Measurements from ENCODE around the gene DUSP1. TPM values are rescaled to one million over a fixed set of nuclear protein-coding genes. Genes with fewer than 3 reads are reported as not detected.

The DUSP1 gene
- polyA plus RNA-seq, 1 donor (not counting 4 experiments of a cell fraction or from before 2014, with no cell fraction given), result 174 TPM

- Histone ChIP-seq H3K9ac (ENCODE audit: control insufficient read depth, extremely low read depth, insufficient read depth, low read length) (no peak overlapping the region), H3K27me3 (ENCODE audit: control insufficient read depth, extremely low read depth, insufficient read depth, low read length) (peaks cover 11% of the 10 kb centered on the region), H3K36me3 (ENCODE audit: control insufficient read depth in 2 of 2, extremely low read depth in 1 of 2, insufficient read depth in 2 of 2, low read length in 2 of 2) (no peaks in the 10 kb centered on the region), H3K79me2 (ENCODE audit: control insufficient read depth, insufficient read depth, low read length) (no peaks in the 10 kb centered on the region), H3K9me3 (ENCODE audit: control insufficient read depth, low read depth, low read length) (no peaks in the 10 kb centered on the region), H3K4me1 (ENCODE audit: control insufficient read depth, extremely low read depth, insufficient read depth, low read length) (peaks cover 10% of the 10 kb centered on the region), H2AFZ (ENCODE audit: control insufficient read depth, low read length) (no peak overlapping the region), H3K9me1 (ENCODE audit: control insufficient read depth, extremely low read depth, insufficient read depth, low read length) (no peaks in the 10 kb centered on the region), H3K4me3 (ENCODE audit: control insufficient read depth in 2 of 3, extremely low read depth in 1 of 3, insufficient read depth in 2 of 3, low read depth in 1 of 3, low read length in 3 of 3) (no peak overlapping the region), H3K4me2 (ENCODE audit: control insufficient read depth, extremely low read depth, insufficient read depth, low read depth, low read length) (no peak overlapping the region), H3K27ac (ENCODE audit: control insufficient read depth, insufficient read depth, low read length) (no peak overlapping the region), H4K20me1 (ENCODE audit: control insufficient read depth, extremely low read depth, insufficient read depth, low read length) (no peaks in the 10 kb centered on the region)
- TF ChIP-seq CTCF (optimal IDR thresholded peaks at IDR 0.05 in 1 of 3, IDR thresholded peaks at IDR 0.05 in 1 of 3, conservative IDR thresholded peaks at IDR 0.05 in 1 of 3; ENCODE audit: extremely low read depth in 1 of 3, insufficient read depth in 2 of 3, low read length in 3 of 3) (no peak), EZH2 (IDR thresholded peaks at IDR 0.05; ENCODE audit: low read length) (no peak)
- FAIRE-seq, result no peak
- DNase-seq (ENCODE audit: low read depth, low spot score), result no peak
- dilution Hi-C loops (cut with MboI; ENCODE audit: extremely low pct_ligation_motif_present, low sequenced_read_pairs), result no loop called here
Measured at GRCh38 chr5:172726966-172727365, 44.0 kb downstream of the DUSP1 start.

- Histone ChIP-seq H3K36me3 (ENCODE audit: control insufficient read depth in 2 of 2, extremely low read depth in 1 of 2, insufficient read depth in 2 of 2, low read length in 2 of 2) (no peaks in the 10 kb centered on the region), H3K9me3 (ENCODE audit: control insufficient read depth, low read depth, low read length) (no peaks in the 10 kb centered on the region), H4K20me1 (ENCODE audit: control insufficient read depth, extremely low read depth, insufficient read depth, low read length) (no peaks in the 10 kb centered on the region), H3K27ac (ENCODE audit: control insufficient read depth, insufficient read depth, low read length) (no peak overlapping the region), H3K9me1 (ENCODE audit: control insufficient read depth, extremely low read depth, insufficient read depth, low read length) (no peaks in the 10 kb centered on the region), H2AFZ (ENCODE audit: control insufficient read depth, low read length) (no peak overlapping the region), H3K4me1 (ENCODE audit: control insufficient read depth, extremely low read depth, insufficient read depth, low read length) (no peaks in the 10 kb centered on the region), H3K4me2 (ENCODE audit: control insufficient read depth, extremely low read depth, insufficient read depth, low read depth, low read length) (no peak overlapping the region), H3K4me3 (ENCODE audit: control insufficient read depth in 2 of 3, extremely low read depth in 1 of 3, insufficient read depth in 2 of 3, low read depth in 1 of 3, low read length in 3 of 3) (no peak overlapping the region), H3K27me3 (ENCODE audit: control insufficient read depth, extremely low read depth, insufficient read depth, low read length) (peaks cover 18% of the 10 kb centered on the region), H3K9ac (ENCODE audit: control insufficient read depth, extremely low read depth, insufficient read depth, low read length) (no peak overlapping the region), H3K79me2 (ENCODE audit: control insufficient read depth, insufficient read depth, low read length) (no peaks in the 10 kb centered on the region)
- dilution Hi-C loops (cut with MboI; ENCODE audit: extremely low pct_ligation_motif_present, low sequenced_read_pairs), result no loop called here
- TF ChIP-seq EZH2 (IDR thresholded peaks at IDR 0.05; ENCODE audit: low read length) (no peak), CTCF (optimal IDR thresholded peaks at IDR 0.05 in 1 of 3, IDR thresholded peaks at IDR 0.05 in 1 of 3, conservative IDR thresholded peaks at IDR 0.05 in 1 of 3; ENCODE audit: extremely low read depth in 1 of 3, insufficient read depth in 2 of 3, low read length in 3 of 3) (no peak)
- DNase-seq (ENCODE audit: low read depth, low spot score) (no peak), FAIRE-seq (no peak)
Measured at GRCh38 chr5:172725785-172726184, 45.2 kb downstream of the DUSP1 start.
